ENCODE measurements around the gene MYO7B. TPM values are rescaled to one million over a fixed set of nuclear protein-coding genes. Genes with fewer than 3 reads are reported as not detected.

Gene MYO7B
- total RNA-seq, 4 donors from 2014 or later: 2.3 to 13.0 (median 4.8) TPM

GRCh38 chr2:127650041-127650784 lies 114.7 kb downstream of the MYO7B start:
- no peak overlapping the region for H3K4me3 ChIP-seq (ENCODE audit: low read depth, poor library complexity, severe bottlenecking)
- 60 to 62% methylated on average over 17 of the region's 17 CpGs for WGBS, 2 donors
- intact Hi-C loops (cut with DNase I; ENCODE audit: low total_unique reads): no loop called here

DNA sequence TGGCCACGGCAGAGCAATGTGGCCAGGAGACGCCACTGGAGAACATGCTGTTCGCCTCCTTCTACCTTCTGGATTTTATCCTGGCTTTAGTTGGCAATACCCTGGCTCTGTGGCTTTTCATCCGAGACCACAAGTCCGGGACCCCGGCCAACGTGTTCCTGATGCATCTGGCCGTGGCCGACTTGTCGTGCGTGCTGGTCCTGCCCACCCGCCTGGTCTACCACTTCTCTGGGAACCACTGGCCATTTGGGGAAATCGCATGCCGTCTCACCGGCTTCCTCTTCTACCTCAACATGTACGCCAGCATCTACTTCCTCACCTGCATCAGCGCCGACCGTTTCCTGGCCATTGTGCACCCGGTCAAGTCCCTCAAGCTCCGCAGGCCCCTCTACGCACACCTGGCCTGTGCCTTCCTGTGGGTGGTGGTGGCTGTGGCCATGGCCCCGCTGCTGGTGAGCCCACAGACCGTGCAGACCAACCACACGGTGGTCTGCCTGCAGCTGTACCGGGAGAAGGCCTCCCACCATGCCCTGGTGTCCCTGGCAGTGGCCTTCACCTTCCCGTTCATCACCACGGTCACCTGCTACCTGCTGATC lies 115.4 kb downstream of the MYO7B start:
- WGBS, 2 donors: 87 to 88% methylated on average over 28 of the region's 28 CpGs
- intact Hi-C loops (cut with DNase I; ENCODE audit: low total_unique reads): no loop called here
- H3K4me3 ChIP-seq (ENCODE audit: low read depth, poor library complexity, severe bottlenecking): no peak overlapping the region

More at GRCh38 chr2:127650041-127650784, 114.7 kb downstream of the MYO7B start:
- DNase-seq (ENCODE audit: low spot score in 2 of 2): no peak
- TF ChIP-seq POLR2A (IDR thresholded peaks at IDR 0.05) (no peak), CTCF (IDR thresholded peaks at IDR 0.05) (no peak)

DNA sequence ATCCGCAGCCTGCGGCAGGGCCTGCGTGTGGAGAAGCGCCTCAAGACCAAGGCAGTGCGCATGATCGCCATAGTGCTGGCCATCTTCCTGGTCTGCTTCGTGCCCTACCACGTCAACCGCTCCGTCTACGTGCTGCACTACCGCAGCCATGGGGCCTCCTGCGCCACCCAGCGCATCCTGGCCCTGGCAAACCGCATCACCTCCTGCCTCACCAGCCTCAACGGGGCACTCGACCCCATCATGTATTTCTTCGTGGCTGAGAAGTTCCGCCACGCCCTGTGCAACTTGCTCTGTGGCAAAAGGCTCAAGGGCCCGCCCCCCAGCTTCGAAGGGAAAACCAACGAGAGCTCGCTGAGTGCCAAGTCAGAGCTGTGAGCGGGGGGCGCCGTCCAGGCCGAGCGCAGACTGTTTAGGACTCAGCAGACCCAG lies 115.9 kb downstream of the MYO7B start:
- WGBS, 2 donors: 92 to 96% methylated on average over 29 of the region's 29 CpGs
- intact Hi-C loops (cut with DNase I; ENCODE audit: low total_unique reads): no loop called here
- TF ChIP-seq POLR2A (IDR thresholded peaks at IDR 0.05) (no peak), CTCF (IDR thresholded peaks at IDR 0.05) (no peak)
- no peak overlapping the region for H3K4me3 ChIP-seq (ENCODE audit: low read depth, poor library complexity, severe bottlenecking)
- no peak for DNase-seq (ENCODE audit: low spot score in 2 of 2)

More for the DNA sequence above, 115.4 kb downstream of the MYO7B start:
- TF ChIP-seq CTCF (IDR thresholded peaks at IDR 0.05) (no peak), POLR2A (IDR thresholded peaks at IDR 0.05) (no peak)
- no peak for DNase-seq (ENCODE audit: low spot score in 2 of 2)

GRCh38 chr2:127651971-127652550 lies 116.6 kb downstream of the MYO7B start:
- TF ChIP-seq POLR2A (IDR thresholded peaks at IDR 0.05) (no peak), CTCF (IDR thresholded peaks at IDR 0.05) (no peak)
- DNase-seq (ENCODE audit: low spot score in 2 of 2): no peak
- H3K4me3 ChIP-seq (ENCODE audit: low read depth, poor library complexity, severe bottlenecking): no peak overlapping the region
- intact Hi-C loops (cut with DNase I; ENCODE audit: low total_unique reads): no loop called here
- WGBS, 2 donors: 81 to 83% methylated on average over 14 of the region's 14 CpGs

- no peak overlapping the region for H3K4me3 ChIP-seq (ENCODE audit: low read depth, poor library complexity, severe bottlenecking)
- TF ChIP-seq POLR2A (IDR thresholded peaks at IDR 0.05): no peak
- TF ChIP-seq CTCF (IDR thresholded peaks at IDR 0.05): no peak
- intact Hi-C loops (cut with DNase I; ENCODE audit: low total_unique reads): no loop called here
- DNase-seq (ENCODE audit: low spot score in 2 of 2): no peak
- WGBS, 2 donors: 80 to 81% methylated on average over 25 of the region's 25 CpGs
These were observed 117.4 kb downstream of the MYO7B start for GRCh38 chr2:127652786-127653357.

Data from lower leg skin (tissue), 4 donors.